ENCODE results near the gene ZCCHC13. TPM values are rescaled to one million over a fixed set of nuclear protein-coding genes. Genes with fewer than 3 reads are reported as not detected.
"Not testable (repeated sequence)": the region's sequence is repeated elsewhere in the genome, so short reads cannot be mapped to it uniquely, and the experiment has no call there.

Gene ZCCHC13
- total RNA-seq, 1 donor from 2014 or later, result not detected

GRCh38 chrX:74300869-74301268 lies 3.1 kb upstream of the ZCCHC13 start:
- intact Hi-C loops (cut with DNase I), result no loop called here
- DNase-seq, result no peak
- ATAC-seq (ENCODE audit: poor library complexity), result no peak

DNA sequence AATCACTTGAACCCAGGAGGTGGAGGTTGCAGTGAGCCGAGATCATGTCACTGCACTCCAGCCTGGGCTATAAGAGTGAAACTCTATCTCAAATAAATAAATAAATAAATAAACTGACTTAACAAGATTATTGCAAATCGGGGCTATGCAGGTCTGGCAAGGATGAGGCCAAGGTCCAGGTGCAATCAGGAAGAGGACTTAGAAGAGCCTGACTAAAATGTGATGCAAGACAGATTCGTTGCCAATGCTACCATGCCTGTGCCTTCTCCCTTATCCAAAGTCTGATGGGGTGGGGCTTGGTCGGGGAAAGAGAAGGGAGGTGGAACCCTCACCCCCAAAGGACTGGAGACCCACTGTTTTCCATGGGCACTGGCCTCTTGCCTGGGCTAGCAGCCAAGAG lies 14.7 kb downstream of the ZCCHC13 start:
- no peak for ATAC-seq (ENCODE audit: poor library complexity)
- intact Hi-C loops (cut with DNase I), result no loop called here

GRCh38 chrX:74319321-74319720 lies 15.3 kb downstream of the ZCCHC13 start:
- intact Hi-C loops (cut with DNase I); DNase-seq; ATAC-seq (ENCODE audit: poor library complexity): not testable (repeated sequence)

More for the DNA sequence above, 14.7 kb downstream of the ZCCHC13 start:
- no peak for DNase-seq

DNA sequence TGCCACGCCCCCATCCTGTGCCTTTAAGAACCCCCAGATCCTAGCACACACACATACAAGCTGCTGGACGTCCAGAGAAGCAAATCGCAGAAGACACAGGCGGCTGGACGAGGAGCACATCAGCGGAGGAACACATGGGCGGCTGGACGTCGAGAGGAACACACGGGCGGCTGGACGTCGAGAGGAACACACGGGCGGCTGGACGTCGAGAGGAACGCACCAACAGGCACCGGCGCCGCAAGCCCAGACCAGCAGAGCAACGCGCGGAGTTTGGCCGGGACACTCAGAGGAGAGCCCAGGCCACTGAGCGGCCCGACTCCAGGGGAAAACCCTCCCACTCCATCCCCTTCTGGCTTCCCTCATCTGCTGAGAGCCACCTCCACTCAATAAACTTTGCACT lies 17.2 kb downstream of the ZCCHC13 start:
- ATAC-seq (ENCODE audit: poor library complexity) (no peak), DNase-seq (no peak)
- intact Hi-C loops (cut with DNase I), result no loop called here

DNA sequence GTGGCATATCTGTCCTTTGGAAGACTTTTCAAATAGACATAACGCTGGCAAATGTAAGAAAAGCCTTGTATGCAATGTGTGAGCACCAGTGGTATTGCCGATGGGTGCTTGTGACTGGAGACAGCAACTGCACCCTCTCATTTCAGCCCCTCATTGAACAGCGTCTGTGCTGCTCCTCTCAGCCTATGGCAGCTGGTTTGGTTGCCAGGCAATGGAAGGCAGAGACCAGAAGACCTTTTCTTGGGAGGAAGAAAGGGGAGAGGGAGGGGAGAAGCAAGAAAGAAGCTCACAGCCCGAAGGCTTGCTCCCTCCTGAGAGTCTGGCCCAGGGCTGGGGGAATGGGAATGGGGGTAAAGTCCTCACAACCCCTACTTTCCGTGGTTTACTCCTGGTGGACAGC lies 20.2 kb downstream of the ZCCHC13 start:
- ATAC-seq (ENCODE audit: poor library complexity) (no peak), DNase-seq (no peak)
- intact Hi-C loops (cut with DNase I), result no loop called here

- intact Hi-C loops (cut with DNase I), result no loop called here
- ATAC-seq (ENCODE audit: poor library complexity) (no peak), DNase-seq (no peak)
Observed at GRCh38 chrX:74325130-74326059, 21.4 kb downstream of the ZCCHC13 start.

DNA sequence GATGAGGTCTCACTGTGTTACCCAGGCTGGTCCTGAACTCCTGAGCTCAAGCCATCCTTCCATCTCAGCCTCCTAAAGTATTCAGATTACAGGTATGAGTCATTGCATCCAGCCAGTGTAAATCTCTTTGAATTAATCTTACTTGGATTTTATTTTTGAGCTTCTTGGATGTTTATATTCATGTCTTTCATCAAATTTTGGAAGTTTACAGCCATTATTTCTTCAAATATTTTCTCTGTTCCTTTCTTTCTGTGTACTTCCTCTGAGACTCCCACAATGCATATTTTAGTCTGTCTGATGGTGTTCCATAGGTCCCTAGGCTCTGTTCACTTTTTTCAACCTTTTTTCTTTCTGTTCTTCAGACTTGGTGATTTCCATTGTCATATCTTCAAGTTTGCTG lies 34.9 kb downstream of the ZCCHC13 start:
- no peak for DNase-seq
- intact Hi-C loops (cut with DNase I), result no loop called here
- ATAC-seq (ENCODE audit: poor library complexity), result no peak

DNA sequence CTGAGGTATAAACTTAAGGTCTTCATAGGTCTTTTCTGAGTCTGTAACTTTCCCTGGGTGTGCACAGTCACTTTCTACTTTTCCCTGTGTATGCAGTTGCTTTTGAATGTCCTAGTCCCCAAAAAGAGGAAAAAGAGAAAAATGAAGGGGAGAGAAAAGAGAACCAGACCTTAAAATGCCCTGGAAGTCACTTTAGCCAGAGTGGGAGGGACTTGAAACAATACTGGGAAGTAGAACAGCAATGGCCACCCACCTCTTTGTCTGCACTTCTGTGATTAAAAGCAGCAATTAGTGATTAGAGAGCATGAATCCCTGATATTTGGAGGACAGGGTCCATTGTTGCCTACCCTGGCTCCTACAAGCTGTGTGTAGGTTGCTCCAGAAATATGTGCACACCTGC lies 36.1 kb downstream of the ZCCHC13 start:
- DNase-seq (no peak), ATAC-seq (ENCODE audit: poor library complexity) (no peak)
- intact Hi-C loops (cut with DNase I), result loop anchor here (10.0 kb wide), 1 partner anchor 205 kb away; no protein-coding TSS in a partner anchor

DNA sequence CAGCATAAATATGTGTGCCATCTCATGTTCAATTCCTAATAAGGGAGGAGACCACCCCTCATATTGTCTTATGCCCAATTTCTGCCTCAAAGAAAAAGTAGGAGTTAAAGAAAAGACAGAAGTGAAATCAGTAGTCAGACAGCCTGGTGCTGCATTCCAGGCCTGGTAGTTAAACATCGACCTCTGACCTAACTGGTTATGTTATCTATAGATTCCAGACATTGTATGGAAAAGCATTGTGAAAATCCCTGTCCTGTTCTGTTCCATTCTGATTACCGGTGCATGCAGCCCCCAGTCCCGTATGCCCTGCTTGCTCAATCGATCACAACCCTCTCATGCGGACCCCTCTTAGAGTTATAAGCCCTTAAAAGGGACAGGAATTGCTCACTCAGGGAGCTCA lies 38.2 kb downstream of the ZCCHC13 start:
- ATAC-seq (ENCODE audit: poor library complexity); DNase-seq: not testable (repeated sequence)
- intact Hi-C loops (cut with DNase I), result loop anchor here (10.0 kb wide), 1 partner anchor 207 kb away; no protein-coding TSS in a partner anchor

DNA sequence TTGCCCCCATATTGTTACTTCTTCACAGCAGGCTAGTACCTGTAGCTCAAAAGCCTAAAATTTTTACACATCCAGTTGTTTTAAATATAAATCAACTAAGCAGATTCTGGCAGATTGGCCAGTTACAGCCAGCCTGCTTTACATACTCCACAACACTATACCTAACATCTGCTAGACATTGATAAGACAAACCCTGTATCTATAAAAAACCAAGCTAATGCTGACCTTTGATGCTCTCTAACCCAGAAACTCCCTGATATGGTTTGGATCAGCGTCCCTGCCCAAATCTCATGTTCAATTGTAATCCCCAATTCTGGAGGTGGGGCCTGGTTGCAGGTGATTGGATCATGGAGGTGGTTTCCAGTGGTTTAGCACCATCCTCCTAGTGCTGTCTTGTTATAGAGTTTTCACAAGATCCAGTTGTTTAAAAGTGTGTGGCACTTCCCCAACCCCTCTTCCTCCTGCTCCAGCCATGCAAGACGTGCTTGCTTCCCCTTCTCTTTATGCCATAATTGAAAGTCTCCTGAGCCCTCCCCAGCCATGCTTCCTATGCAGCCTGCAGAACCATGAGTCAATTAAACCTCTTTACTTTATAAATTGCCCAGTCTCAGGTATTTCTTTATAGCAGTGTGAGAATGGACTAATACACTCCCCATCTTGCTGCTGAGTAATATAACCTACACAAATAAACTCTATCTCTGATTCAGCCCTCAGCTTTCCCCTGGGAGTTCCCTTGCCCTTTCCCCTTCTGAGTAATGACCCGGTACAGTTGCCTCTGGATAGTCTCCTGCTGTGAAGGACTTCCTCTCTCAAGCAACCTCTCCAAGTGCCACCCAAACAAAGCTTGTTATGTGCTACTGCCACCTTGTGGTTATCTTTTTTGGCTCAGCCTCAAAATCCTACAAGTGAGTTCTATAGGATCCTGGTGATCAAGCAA lies 39.6 kb downstream of the ZCCHC13 start:
- no peak for DNase-seq
- peak; percentile 82 for ATAC-seq (ENCODE audit: poor library complexity)
- intact Hi-C loops (cut with DNase I), result loop anchor here (10.0 kb wide), 1 partner anchor 209 kb away; no protein-coding TSS in a partner anchor

- DNase-seq (no peak), ATAC-seq (ENCODE audit: poor library complexity) (no peak)
- intact Hi-C loops (cut with DNase I), result loop anchor here (10.0 kb wide), 1 partner anchor 209 kb away; no protein-coding TSS in a partner anchor
Observed at GRCh38 chrX:74344280-74344622, 40.3 kb downstream of the ZCCHC13 start.

DNA sequence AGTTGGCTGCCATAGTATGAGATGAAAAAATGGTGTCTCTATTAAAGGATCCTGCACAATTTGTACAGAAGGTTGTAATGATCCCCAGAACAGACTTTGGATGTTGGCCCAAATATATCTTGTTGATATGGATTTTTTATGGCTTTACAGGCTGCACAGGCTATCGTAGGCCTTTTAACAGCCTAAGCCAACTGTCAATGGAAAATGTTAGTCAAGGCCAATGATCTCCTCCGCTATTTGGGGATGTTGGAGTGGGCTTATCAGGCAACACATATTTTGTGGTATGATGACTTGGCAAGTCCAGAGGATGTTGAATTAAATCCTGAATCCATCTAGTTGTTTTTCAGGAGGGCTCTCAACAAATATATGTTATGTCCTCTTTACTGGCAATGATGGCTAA lies 42.1 kb downstream of the ZCCHC13 start:
- ATAC-seq (ENCODE audit: poor library complexity), result no peak
- intact Hi-C loops (cut with DNase I), result loop anchor here (5.0 to 10.0 kb wide), 2 partner anchors 211 to 494 kb away; partner anchors contain the start of gene XIST
- no peak for DNase-seq

- ATAC-seq (ENCODE audit: poor library complexity) (no peak), DNase-seq (no peak)
- intact Hi-C loops (cut with DNase I), result loop anchor here (5.0 to 10.0 kb wide), 2 partner anchors 215 to 497 kb away; partner anchors contain the start of gene XIST
Observed at GRCh38 chrX:74349387-74349786, 45.4 kb downstream of the ZCCHC13 start.

DNA sequence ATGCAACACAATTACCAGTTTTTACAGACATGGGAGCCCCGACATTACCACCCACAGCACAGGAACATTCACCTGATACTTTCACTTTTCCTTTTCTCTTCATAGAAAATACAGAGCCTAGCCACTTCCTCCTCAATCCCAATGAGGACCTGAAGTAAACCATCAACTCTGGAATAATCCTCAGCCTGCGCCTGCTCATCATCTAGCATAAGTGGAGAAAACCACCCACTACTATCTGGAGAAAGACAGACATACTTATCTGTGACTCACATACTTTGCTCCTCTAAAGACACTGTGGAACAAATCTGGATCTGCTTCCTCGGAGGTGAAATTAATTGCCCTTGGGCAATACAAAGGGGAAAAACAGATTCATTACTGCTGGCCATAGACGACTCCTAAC lies 47.8 kb downstream of the ZCCHC13 start:
- intact Hi-C loops (cut with DNase I), result no loop called here
- ATAC-seq (ENCODE audit: poor library complexity) (no peak), DNase-seq (no peak)

DNA sequence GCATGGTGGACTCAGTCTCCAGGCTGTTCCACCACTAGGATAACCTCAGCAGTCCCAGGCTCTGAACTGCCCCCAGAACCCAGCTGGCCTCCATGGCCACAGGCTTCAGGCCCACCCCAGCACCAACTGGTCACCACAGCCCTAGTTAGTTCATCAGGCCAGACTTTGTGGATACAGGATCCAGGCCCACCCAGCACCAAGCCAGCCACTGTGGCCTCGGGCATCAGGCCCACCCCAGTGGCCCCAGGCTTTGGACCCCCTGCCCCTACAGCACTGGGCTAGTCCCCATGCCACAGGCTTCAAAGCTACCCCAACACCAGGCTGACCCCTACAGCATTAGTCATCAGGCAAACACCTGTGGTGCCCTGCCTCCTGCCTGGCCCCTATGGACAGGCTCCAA lies 50.0 kb downstream of the ZCCHC13 start:
- ATAC-seq (ENCODE audit: poor library complexity) (no peak), DNase-seq (no peak)
- intact Hi-C loops (cut with DNase I), result no loop called here
